Endothelial cell of umbilical vein (primary cell): ENCODE measurements around the gene ST3GAL4. TPM values are rescaled to one million over a fixed set of nuclear protein-coding genes. Genes with fewer than 3 reads are reported as not detected.
A peak's percentile ranks its signal among the peaks of the same experiment; 100 is the strongest.

Experiments used
- BruUV-seq: library from RNA; stranded (reverse); fragments of 400-500 nt; replicated peaks from 2 replicates; lab custom pipeline; 2021; lab: Mats Ljungman, UMichigan
- CTCF ChIA-PET: fragments of 300-600, 350-600 bp; sonication (Branson Sonifier 250); formaldehyde crosslinking; loops from one replicate; lab custom pipeline; 2021; ENCODE audit warnings: antibody characterized with exemption, inconsistent platforms; lab: Charles Lee
- POLR2A ChIA-PET: fragments of 300-600, 350-600 bp; sonication (Branson Sonifier 250); formaldehyde crosslinking; loops from one replicate; lab custom pipeline; 2021; ENCODE audit warnings: antibody characterized with exemption, inconsistent platforms; lab: Charles Lee
- DNase-seq: peaks from one replicate; pipeline ENCODE4 v3.0.0-alpha.2; 2011; ENCODE audit warnings: low read depth, low spot score
- FAIRE-seq: peaks from 2 replicates; lab custom pipeline; 2011; peaks lifted over from hg19 to GRCh38; lab: Jason Lieb, UNC
- H2AFZ ChIP-seq: 2 replicates; pipeline ENCODE4 v1.6.0; 2012; ENCODE audit warnings: low read depth, low read length, control low read depth, inconsistent platforms
- H3K27ac ChIP-seq: 2 replicates; pipeline ENCODE4 v1.5.1; 2011; ENCODE audit warnings: low read depth, mild to moderate bottlenecking, control low read depth, low read length, moderate library complexity; ENCODE audit not compliant: insufficient read depth
- H3K27me3 ChIP-seq, 2 experiments: 2 replicates each; pipeline versions ENCODE4 v1.6.0 to v1.6.1; 2011; ENCODE audit warnings: low read length in 2 of 2, mixed read lengths in 1 of 2; ENCODE audit not compliant: control insufficient read depth in 2 of 2, insufficient read depth in 2 of 2
- H3K36me3 ChIP-seq, 2 experiments: 2 replicates in 1 of 2; 3 replicates in 1 of 2; pipeline ENCODE4 v1.5.1; 2011; ENCODE audit warnings: low read length in 2 of 2, mild to moderate bottlenecking in 1 of 2, moderate library complexity in 1 of 2; ENCODE audit not compliant: control insufficient read depth in 2 of 2, insufficient read depth in 2 of 2; ENCODE audit errors: extremely low read depth in 1 of 2
- H3K4me1 ChIP-seq: 3 replicates; pipeline ENCODE4 v1.5.1; 2011; ENCODE audit warnings: mild to moderate bottlenecking, low read length; ENCODE audit not compliant: control insufficient read depth, insufficient read depth; ENCODE audit errors: extremely low read depth
- H3K4me2 ChIP-seq: 2 replicates; pipeline ENCODE4 v1.6.1; 2011; ENCODE audit warnings: low read length, control low read depth, mixed read lengths; ENCODE audit not compliant: insufficient read depth
- H3K4me3 ChIP-seq, 3 experiments: fragments of 200-600 bp in 1 of 3; sonication (generic), shearing (Covaris generic) in 1 of 3; replicated peaks in 1 of 3; 2 replicates each; pipeline ENCODE4 v1.5.1; 2011 to 2016; ENCODE audit warnings: control low read depth in 3 of 3, low read length in 3 of 3, mild to moderate bottlenecking in 2 of 3, inconsistent platforms in 1 of 3, low read depth in 1 of 3, moderate library complexity in 1 of 3; ENCODE audit not compliant: insufficient read depth in 1 of 3
- H3K79me2 ChIP-seq: 2 replicates; pipeline ENCODE4 v1.6.0; 2012; ENCODE audit warnings: low read length, inconsistent platforms; ENCODE audit not compliant: control insufficient read depth, insufficient read depth
- H3K9ac ChIP-seq: replicated peaks from 2 replicates; pipeline ENCODE3; 2011; ENCODE audit warnings: low read length, control low read depth; ENCODE audit not compliant: insufficient read depth; ENCODE audit errors: extremely low read depth
- H3K9me1 ChIP-seq: replicated peaks from 3 replicates; pipeline ENCODE4 v1.6.0; 2011; ENCODE audit warnings: mild to moderate bottlenecking, low read length; ENCODE audit not compliant: control insufficient read depth, insufficient read depth; ENCODE audit errors: extremely low read depth
- H3K9me3 ChIP-seq: replicated peaks from 2 replicates; pipeline ENCODE4 v1.5.1; 2012; ENCODE audit warnings: low read length, inconsistent platforms; ENCODE audit not compliant: control insufficient read depth, insufficient read depth
- H4K20me1 ChIP-seq: replicated peaks from 2 replicates; pipeline ENCODE3; 2011; ENCODE audit warnings: mild to moderate bottlenecking, low read length; ENCODE audit not compliant: control insufficient read depth, insufficient read depth; ENCODE audit errors: extremely low read depth
- FOS ChIP-seq: IDR thresholded peaks from 2 replicates; pipeline ENCODE4 v1.6.1; 2011; ENCODE audit warnings: mild to moderate bottlenecking, low read length, moderate library complexity, borderline replicate concordance; ENCODE audit not compliant: insufficient read depth
- JUN ChIP-seq: IDR thresholded peaks from 2 replicates; pipeline ENCODE4 v1.6.1; 2011; ENCODE audit warnings: borderline replicate concordance, low read depth; ENCODE audit not compliant: insufficient read length, insufficient read depth
- MYC ChIP-seq: IDR thresholded peaks from one replicate; pipeline ENCODE4 v1.6.1; 2011; ENCODE audit warnings: mild to moderate bottlenecking, low read depth, low read length
- POLR2AphosphoS5 ChIP-seq: IDR thresholded peaks from 2 replicates; pipeline ENCODE4 v1.6.1; 2012; ENCODE audit warnings: low read depth, mild to moderate bottlenecking, control low read depth, low read length, moderate library complexity; ENCODE audit not compliant: insufficient read depth
- dilution Hi-C: fragments of 300-500 bp; cut with MboI; formaldehyde crosslinking; loops from one replicate; pipeline ENCODE4 v1.15.0; 2019; ENCODE audit warnings: low sequenced_read_pairs; ENCODE audit not compliant: extremely low pct_ligation_motif_present
- intact Hi-C: fragments of 100-400 bp; cut with micrococcal nuclease; formaldehyde crosslinking; loops from one replicate; pipeline ENCODE4 v1.10.0; 2022
- polyA plus RNA-seq, 4 experiments: library from polyadenylated mRNA; depleted of rRNA in 3 of 4; stranded (reverse) in 3 of 4; unstranded in 1 of 4; fragments of >200 nt; gene quantifications; 2 replicates each; pipeline versions ENCODE4 v1.2.1 to v1.2.3, GENCODE V29; 2011 to 2012; ENCODE audit warnings: missing spikeins in 1 of 4
- total RNA-seq: library from RNA; stranded (reverse); gene quantifications from 2 replicates; pipeline ENCODE4 v1.2.3, GENCODE V29; 2021
- TF ChIP-seq, protein P1 (sequence below), 2 donors: IDR thresholded peaks; 1 replicate in 1 of 2; 2 replicates in 1 of 2; pipeline ENCODE4 v1.5.1; 2011; ENCODE audit warnings: low read length in 2 of 2, mild to moderate bottlenecking in 2 of 2, moderate library complexity in 2 of 2, control low read depth in 1 of 2, inconsistent platforms in 1 of 2, low read depth in 1 of 2; ENCODE audit not compliant: insufficient read depth in 1 of 2; ENCODE audit errors: extremely low read depth in 1 of 2

The ST3GAL4 gene
- total and polyA plus RNA-seq, 2 donors (not counting 3 experiments of a cell fraction or from before 2014, with no cell fraction given): 17.7 to 19.4 TPM

DNA sequence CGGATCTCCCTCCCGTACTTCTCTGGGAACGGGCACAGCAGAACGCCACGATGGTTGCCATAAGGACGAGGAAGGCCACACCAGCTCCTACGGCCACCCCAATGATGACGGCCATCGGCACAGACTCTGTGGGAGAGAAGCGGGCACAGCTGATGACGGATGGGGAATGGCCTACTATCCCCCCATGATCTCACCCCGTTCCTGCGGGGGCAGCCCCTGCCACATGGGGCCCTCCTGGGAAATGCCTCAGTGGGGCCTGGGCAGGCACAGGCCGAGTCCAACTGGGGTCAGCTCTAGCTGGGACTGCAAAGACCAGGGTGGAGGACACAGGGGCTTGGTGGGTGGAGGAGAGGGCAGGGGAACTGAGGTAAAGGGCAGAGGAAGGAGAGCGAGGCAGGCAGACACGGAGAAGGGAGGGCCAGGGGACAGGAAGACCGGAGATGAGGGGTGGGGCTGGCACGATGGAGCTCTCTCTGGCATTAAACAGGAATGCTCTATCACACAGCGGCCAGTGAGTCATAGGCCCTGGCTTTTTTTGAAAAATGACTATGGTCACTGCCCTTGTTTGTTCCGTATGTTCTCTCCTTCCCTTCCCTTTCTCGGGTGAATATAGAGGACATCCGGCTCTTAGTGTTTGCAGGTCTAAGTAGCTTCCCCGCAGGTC, 76.0 kb downstream of the ST3GAL4 start:
- POLR2A ChIA-PET: no interaction called here
- Histone ChIP-seq H2AFZ (peak overlapping the region; percentile 97), H3K4me1 (peaks cover 11% of the 10 kb centered on the region), H3K27me3 (no peaks in the 10 kb centered on the region), H3K79me2 (no peaks in the 10 kb centered on the region), H3K9ac (no peak overlapping the region), H3K36me3 (no peaks in the 10 kb centered on the region), H3K27ac (peak overlapping the region; percentile 58), H4K20me1 (no peaks in the 10 kb centered on the region), H3K9me1 (no peaks in the 10 kb centered on the region), H3K4me2 (no peak overlapping the region), H3K4me3 (no peak overlapping the region), H3K9me3 (no peaks in the 10 kb centered on the region)
- CTCF ChIA-PET: interaction anchor here (0.7 to 4.4 kb wide), 11 partner anchors 10 to 560 kb away, joined by 3 to 53 read pairs (median 10); partner anchors contain the start of gene DCPS
- FAIRE-seq (peak; percentile 97), DNase-seq (peak; percentile 62)
- intact Hi-C loops (loop anchor here (1.0 kb wide), 2 partner anchors 15 to 121 kb away; no protein-coding TSS in a partner anchor), dilution Hi-C loops (no loop called here)
- BruUV-seq: no TSS peak
- TF ChIP-seq, protein P1, sequence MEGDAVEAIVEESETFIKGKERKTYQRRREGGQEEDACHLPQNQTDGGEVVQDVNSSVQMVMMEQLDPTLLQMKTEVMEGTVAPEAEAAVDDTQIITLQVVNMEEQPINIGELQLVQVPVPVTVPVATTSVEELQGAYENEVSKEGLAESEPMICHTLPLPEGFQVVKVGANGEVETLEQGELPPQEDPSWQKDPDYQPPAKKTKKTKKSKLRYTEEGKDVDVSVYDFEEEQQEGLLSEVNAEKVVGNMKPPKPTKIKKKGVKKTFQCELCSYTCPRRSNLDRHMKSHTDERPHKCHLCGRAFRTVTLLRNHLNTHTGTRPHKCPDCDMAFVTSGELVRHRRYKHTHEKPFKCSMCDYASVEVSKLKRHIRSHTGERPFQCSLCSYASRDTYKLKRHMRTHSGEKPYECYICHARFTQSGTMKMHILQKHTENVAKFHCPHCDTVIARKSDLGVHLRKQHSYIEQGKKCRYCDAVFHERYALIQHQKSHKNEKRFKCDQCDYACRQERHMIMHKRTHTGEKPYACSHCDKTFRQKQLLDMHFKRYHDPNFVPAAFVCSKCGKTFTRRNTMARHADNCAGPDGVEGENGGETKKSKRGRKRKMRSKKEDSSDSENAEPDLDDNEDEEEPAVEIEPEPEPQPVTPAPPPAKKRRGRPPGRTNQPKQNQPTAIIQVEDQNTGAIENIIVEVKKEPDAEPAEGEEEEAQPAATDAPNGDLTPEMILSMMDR (IDR thresholded peaks at IDR 0.05; ENCODE audit: extremely low read depth in 1 of 2, insufficient read depth in 1 of 2, low read depth in 1 of 2, low read length in 2 of 2): no peak
- TF ChIP-seq JUN (peak; percentile 41), POLR2AphosphoS5 (peak; percentile 49), FOS (peak; percentile 88), MYC (no peak)
